GM04504 (cell line): ENCODE data around the gene HOXC9.

Source experiments
- DNase-seq: peaks from one replicate; pipeline ENCODE4 v3.0.0-alpha.2; 2012; ENCODE audit warnings: low read depth

HOXC9 gene

DNA sequence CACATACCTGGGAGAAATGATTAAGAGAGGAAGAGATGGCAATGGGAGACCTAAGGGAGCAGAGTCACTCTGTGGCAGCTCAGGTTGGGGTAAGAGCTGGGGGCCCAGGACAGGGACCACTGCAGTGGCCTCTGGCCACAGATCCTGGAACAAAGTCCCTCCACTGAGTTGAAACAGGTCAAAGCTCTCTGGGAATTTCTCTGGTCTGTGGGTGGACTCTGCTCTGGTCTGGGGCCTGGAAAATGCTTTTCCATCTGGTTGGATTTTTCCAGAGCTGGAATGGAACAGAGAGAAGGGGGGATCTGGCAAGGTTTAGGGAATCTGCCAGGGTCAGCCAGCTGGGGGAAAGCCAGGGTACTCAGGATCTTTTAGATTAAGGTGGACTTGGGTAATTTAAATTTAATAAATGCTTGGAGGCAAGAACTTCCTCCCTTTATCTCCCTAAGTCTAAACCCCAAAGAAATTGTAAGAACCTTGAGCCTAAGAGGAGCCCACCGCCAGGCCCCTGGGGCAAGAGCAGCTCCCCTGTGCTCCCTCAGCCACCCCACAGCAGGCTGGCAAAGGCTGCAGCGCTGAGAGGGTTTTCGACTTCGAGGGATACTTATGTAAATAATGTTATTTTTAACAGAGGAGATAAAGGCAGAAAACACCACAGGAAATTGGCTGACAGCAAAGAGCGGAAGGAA, 11.3 kb upstream of the HOXC9 start:
- DNase-seq: no peak

DNA sequence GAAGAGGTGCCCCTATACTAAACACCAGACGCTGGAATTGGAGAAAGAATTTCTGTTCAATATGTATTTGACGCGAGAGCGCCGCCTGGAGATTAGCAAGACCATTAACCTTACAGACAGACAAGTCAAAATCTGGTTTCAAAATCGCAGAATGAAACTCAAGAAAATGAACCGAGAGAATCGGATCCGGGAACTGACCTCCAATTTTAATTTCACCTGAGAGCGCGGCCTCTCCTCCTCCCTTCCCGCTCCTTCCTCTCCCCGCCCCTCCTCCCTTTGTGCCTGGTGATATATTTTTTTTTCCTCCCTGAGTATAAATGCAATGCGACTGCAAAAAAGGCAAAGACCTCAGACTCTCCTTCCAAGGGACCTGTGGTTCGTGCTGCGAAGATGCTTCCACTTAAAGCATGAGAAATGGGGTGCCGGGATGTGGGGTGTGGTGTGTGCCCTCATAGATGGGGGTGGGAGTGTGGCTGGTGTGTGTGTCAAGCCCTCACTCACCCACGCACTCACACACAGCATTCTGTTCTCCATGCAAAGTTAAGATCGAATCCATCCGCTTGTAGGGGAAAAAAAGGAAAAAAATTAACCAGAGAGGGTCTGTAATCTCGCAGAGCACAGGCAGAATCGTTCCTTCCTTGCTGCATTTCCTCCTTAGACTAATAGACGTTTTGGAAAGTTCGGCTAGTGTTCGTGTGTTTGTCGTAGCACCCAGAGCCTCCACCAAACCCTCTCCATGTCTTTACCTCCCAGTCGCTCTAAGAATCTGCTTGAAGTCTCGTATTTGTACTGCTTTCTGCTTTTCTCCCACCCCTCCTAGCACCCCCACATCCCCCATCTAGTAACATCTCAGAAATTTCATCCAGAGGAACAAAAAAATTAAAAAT, 10.5 kb upstream of the HOXC9 start:
- no peak for DNase-seq

DNA sequence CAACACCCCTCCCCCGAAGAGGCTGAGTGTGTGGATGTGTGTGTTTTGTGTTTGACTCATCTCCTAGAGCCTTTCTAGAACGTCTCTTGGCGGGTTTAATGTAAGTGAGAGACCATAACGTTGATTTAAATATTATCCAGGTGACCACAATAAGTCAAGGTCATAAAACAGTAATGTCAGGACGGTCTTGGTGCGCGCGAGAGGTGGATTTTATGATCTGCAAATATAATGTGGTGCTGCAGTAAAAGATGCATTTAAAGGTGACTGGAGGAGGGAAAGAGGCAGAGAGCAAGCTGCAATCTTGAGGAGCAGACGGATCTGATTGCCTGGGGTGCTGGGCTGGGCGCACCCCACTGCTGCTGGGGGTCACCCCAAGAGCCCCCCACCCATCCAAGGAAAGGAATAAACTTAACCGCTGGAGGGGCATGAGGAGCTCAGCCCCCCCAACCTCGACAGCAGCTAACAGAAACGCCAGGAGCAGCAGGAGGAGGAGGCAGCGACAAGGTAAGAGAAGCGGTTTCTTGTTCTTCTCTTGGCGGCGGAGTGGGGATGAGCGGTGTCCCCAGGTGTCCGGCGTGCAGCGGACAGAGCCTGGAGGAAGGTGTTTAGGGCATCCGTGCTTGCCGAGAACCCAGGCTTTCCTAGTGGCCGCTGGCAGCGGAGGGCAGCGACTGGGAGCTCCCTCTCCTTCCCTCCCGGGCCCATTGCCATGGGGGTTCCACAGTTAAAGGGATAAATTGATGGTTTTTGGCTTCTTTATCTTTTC, 9.5 kb upstream of the HOXC9 start:
- no peak for DNase-seq

DNA sequence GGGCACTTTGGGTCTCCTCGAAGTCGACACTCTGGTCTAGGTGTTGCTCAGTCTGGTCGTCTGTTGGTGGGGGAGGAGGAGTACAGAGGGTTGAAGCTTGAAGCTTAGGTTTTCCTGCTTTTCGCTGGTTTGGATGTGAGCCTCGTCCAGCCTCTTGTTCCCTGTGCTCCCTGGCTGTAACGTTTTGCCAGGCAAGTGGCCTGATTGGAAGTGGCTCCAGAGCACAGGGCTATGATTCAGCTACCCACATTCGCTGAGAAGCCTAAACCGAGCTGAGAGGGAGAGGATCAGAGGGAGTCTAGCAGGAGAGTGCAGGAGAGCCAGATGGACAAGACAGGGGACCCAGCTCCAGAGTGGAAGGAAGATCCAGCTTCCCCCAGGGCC, 8.9 kb upstream of the HOXC9 start:
- DNase-seq: no peak

DNA sequence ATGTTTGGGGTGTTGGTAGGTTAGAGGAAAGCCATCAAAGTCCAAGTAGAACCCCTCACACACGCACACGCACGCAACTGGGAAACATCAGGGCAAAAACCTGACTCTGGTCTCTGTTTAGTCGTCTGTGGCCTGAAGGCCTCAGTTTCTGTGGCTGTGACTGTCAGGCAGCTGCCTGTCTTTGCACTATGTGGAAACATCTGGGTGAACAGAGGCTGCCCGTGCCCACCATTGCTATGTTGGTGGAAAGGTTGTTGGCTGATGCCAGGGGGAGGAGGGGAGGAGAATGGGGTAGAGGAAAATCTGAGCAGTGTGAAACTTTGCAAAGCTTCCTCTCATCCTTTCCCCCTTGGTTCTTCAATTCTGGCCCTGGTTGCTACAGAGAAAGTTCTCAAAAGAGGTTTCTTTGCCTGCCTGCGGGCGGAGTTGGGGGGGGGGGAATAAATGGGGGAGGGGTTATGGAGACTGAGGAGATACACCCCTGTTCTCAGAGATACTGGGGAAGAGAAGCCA, 7.5 kb upstream of the HOXC9 start:
- no peak for DNase-seq

DNA sequence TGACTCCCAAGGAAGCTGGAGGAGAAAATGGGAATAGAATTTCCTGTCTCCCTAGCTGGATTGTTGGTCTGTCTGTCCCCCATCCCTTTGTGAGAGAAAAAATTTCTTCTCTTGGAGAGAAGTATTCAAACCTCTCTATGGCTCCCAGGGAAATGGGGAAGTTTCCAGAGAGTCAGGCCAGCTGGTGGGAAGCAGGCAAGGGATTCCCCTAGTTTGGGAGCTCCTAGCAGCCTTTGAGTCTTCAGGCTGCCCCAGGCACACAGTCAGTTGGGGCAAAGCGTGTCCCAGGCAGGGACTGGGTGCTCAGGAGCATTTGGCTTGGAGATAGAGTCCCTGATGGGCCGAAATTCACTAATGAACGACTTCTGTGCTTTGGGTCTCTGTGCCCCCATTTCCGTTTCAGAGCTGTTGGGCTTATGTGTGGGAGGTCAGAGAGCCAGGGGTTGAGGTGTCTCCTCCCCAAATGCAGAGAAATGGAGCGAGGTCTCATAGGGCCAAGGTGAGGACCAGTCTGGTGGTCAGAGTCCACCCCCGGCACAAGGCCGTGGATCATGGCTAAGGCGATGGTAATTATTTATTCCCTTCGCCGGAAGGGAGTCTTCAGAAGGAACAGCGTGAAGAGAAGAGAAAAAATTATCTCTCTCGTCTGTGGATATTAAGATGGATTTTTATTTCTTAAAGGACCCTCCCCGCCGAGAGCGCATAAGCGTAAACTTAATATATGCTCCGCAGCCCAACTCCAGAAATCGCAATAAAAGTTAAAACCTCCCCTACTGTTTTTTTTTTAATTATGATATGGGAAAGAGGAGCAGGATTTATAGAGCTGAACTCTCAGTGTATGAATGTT, 6.6 kb upstream of the HOXC9 start:
- DNase-seq: no peak

DNA sequence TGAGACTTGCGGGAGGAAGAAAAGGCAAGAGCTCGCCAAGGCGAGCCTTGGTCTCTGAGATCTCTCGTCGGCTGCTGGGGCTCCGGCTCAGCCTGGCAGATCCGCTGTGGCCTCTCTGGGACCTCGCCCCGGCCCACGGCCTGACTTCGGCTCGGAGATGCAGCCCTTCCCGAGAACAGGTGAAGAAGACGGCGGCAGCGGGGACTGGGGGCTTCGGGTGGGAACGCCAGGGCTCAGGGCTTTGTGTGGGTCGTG, 6.0 kb upstream of the HOXC9 start:
- no peak for DNase-seq

DNA sequence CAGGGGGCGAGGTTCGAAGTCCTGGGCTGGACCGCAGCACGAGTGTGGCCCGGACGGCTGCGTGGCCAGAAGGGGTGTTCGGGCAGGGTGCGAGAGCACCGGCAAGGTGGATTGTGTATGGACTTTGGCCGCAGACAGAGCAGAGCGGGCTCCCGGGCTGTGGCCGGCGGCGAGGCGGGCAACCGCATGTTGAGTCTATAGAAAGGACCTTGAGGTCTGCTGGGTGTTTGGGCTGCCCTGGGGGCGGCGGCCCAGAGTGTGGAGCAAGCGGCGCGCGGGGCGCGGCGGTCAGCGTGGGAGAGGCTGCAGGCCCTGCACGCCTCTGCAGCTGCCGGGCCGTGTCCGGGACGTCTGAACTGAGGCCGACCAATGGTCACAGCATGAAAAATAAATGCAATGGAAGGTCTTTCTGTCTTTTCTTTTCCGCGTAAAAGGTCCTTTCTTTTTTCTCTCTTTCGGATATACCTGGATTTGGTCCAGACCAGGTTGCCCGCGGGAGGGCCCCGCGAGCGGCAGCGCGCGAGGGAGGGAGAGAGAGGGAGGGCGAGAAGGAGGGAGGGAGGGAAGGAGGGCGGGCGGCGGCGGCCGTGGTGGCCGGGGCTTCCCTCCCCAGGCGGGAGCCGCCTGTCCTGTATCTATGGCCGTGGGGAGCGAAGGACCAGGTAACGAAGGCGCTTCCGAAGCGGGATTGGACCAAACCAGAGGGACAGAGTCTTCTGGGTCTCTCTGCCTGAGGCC, 5.5 kb upstream of the HOXC9 start:
- no peak for DNase-seq

DNA sequence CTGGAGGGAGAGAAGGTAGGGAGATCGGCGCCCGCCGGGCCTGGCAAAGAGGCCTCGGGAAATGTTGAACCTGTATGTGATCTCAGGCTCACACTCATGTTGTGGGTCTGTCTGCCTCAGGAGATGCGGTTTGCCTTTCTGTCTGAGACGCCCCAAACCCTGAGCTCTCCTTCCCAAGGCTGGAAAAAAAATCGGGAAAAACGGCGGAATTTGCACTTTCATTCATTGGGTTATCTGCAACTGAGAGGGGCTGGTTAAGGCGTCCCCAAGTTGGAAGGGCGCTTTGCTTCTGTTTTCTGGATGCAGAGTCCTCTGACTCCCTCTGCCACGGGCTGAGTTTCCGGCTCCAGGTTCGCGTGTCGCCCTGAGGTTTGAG, 5.0 kb upstream of the HOXC9 start:
- DNase-seq: no peak

DNA sequence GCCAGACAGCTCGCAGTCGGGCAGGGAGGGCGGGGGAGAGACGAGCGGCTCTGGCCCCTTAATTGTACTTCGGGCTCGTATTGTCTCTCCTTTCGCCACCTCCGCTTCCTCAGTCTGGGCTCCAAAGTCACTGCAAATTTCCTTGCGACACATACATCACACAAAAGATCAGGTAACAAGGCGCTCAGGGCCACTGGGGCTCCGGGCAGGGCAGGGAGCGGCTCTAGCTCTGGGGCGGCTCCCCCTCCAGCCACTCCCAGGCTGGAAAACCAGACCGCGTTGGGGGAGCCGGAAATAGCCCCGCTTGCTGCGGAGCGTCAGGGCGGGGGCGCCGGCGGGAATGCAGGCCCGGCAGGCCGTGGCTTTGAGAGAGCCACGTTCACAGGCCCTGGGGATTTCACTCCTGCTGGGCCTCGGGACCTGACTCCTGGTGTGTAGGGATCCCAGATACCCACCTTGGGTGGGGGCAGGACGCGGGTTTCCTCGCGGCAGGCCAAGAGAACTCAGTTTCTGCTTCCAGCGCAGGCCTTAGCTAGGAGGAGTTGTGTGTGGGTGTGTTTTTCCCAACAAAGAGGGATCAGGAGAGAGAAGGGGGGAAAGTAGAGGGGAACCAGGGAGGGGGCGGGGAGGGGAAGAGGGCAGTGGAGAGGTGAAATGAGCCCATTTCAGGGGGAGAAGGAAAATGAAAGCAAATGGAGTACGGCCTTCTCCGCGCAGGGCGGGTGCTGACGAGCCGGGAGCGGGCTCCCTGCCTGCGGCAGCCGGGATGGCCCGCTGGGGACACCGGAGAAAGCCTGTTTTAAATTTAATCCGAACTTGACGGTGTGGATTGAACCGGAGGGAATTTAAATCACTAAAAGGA, 4.4 kb upstream of the HOXC9 start:
- DNase-seq: no peak

DNA sequence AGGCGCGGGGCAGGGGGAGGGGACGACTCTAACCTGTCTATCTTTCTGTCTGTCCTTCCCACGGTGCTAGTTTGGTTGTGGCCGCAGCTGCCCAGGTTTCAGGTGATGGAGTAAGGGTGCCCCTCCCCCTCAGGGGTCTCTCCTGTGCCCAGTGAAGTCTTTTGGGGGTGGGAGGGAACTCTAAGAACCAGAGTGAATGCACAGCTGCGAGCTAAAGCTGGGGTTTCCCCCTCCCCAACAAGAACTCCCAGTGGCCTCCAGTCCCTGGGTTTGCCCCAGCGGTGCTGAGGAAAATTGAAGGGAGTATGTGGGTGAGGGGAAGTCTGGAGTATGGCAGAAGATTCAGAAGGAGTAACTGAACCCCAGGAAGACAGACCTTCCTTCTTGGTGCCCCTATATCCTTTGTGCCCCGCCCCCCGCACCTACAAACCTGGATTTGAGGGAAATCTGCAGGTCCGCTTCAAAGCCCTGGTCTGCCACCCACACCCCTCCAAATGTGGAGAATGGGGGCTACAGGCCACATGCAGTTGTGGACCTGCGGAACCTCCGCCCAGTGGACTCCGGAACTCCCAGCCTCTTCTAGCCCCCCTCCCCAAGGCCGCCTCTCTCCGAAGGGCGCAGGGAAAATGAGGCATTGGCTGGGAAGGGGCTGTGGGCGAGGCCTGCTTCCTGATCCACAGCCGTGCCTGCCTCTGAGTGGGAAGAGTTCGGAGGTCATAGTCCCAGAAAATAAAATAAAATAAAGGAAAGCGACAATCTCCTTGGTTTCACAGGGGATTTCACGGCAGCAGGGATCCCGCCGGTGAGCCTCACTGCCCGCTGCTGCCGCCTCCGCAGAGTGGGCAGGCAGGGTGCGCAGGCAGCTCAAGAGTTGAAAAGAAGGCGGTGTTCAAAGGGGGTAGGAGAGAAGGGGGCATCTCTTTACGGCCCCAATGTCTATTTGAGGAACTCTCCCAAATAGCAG, 3.4 kb upstream of the HOXC9 start:
- DNase-seq: no peak

DNA sequence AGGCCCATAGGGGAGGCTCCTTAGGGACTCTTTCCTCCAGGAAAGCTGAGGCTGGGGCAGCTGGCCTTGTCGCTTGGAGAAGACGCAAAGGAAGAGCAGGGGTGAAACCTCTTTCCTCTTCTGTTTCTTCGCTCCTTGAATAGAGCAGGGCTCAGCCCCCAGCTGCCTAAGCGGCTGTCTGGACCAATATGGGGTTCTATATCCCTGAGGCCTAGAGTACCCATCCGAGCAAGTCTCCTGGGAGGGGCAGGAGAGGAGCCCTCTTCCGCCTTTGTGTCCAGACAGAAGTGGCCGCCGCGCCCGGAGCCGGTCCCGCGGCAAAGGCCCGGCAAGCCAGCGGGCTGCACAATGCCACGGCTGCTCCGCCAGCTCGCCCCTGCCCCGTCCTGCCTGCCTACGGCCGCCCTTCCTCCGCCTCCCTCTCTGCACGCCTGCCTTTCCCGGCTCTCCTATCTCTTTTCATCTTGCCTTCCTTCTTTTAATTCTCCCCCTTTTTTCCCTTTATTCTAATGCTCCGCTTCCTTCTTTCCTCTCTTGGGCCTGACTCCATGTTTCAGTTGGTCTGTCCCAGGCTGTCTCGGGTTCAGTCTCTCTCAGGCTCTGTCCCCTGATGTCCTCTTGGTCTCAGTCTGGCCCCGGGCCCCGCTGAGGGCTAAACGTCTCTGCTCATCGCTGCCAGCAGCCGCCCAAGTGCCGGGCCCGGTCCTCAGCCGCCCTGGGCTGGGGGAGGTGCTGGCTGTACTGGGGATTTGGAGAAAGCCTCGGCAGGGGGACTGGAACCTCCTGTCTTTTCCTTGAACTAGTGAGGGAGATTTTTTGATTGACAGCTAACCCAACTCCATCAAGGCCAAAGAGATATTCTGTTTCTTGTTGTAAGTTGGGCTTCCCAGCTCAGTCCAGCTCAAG, 2.5 kb upstream of the HOXC9 start:
- no peak for DNase-seq

DNA sequence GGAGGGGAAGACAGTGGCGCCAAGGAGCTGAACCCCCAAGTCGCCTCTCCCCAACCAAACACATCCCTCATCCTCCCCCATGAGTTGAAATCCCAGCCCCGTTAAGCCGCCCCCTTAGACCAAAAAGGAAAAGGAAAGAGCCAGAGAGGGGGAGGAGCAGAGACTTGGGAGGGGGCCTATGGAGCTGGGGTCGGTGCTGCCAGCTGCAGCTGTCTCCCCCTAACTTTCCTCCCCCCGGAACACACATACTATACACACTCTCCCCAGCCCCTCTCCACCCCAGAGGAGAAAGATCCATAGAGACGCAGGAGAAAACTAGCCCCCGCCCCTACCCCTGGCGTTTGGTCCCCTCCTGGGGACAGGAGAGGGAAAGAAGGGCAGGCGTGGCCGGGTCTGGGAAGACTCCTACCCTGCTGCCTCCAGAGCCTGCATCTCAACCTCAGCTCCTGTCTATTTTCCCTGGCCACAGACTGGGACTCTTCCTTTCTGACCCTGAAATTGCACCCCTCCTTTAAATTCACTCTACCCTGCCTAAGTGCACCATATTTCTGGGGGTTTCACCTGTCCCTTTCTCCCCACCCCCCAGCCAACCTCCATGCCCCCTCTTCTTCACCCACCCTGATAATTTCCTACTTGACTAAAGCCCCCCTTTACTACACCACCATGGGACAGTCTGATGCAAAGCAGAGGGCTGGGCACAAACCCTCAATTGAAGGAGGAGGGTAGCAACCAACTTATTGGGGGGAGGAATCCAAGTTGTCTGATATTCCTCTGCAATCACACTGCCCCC, 1.7 kb upstream of the HOXC9 start:
- no peak for DNase-seq

DNA sequence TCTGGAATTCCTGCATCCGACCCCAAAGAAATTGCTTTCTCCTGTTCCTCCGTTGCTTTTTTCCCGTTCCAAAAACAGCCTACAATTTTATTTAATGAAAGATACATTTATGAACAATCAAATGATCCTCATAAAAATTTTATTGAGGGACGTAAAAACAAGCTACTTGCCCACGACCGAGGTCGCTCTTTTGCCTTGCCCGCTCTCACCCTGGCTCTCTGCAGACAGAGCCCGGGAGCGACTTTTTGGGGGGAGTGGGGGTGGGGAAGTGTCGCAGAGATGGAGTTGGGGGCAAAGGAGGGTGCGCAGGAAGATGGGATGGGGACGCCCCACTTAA, 1.1 kb upstream of the HOXC9 start:
- DNase-seq: no peak

DNA sequence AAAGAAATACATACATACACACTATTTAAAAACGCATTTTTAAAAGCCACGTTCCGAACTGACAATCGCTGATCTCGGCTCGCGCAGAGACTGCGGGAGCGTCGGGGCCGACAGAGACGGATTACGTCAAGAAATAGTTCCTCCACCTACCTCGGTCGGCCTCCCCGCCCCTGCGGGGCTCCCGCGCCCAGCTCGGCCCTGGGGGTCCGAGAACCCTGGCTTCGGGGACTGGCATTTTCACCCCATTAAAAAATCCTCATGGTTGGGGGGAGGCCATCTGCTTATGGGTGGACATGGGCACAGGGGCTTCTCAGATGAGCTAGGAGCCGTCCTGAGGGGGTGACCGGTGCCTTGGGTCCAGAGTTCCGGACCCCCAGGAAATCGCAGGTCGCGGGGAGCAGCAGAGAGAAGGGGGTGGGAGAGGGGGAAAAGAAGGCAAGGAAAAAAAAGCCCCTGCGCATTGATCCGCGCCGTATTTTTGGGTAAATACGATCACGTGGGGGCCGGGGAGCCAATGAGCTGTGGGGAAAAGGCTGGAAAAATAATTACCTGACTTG, 324 bp upstream of the HOXC9 start:
- no peak for DNase-seq

DNA sequence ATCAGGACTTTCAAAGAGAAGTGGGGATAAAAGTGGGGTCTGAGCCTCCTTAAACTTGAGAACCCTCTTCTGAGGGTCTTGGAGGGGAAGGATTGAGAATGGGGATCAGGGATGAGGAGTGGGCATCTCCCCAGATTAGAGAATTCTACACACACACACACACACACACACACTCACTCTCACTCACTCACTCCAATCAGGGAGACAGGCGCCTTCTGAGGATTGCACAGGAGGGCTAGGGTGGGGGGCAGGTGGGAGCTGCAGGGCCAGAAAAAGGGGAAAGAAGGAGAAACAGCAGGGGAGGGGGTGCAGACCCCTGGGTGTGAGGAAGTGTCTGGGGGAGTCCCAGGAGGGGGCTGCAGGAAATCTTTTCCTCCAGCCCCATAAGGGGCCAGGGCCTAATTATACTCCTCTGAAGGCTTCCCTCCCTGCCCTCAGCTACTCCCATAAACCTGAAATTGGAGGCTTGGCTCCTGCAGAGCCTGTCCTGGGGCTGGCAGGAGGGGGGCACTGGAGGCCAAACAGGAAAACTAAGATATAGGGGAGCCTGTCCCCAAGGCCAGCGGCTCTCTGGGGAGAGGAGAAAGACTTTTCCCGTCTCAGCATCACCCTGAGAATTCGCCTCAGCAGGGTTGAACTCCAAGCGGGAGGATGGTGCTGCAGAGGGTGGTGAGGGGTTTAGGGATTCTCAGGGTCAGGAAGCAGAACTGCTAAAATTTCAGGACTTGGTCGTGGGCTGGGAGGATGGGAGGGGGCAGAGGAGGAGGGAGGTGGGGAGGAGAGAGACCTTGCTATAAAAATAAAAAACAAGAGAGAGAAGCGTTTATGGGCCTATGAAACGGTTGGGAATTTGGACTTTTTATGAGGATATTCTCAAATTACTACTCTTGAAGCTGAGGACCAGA, 1.6 kb downstream of the HOXC9 start:
- DNase-seq: no peak
